HG03039 (cell line): ENCODE data around the gene NADK.
"Not testable (repeated sequence)": the region's sequence is repeated elsewhere in the genome, so short reads cannot be mapped to it uniquely, and the experiment has no call there.

Experiments used
- ATAC-seq: cut with Tn5 transposase; IDR thresholded peaks from one replicate; pipeline ENCODE4 v1.9.1; 2021; ENCODE audit warnings: mild to moderate bottlenecking, moderate library complexity; ENCODE audit not compliant: unreplicated experiment

The NADK gene

GRCh38 chr1:1707241-1707640 is 71.0 kb downstream of the NADK start:
- ATAC-seq, result not testable (repeated sequence)

- ATAC-seq, result not testable (repeated sequence)
Observed at GRCh38 chr1:1705623-1706022, 72.6 kb downstream of the NADK start.

GRCh38 chr1:1704284-1704957 is 73.8 kb downstream of the NADK start:
- not testable (repeated sequence) for ATAC-seq

GRCh38 chr1:1703796-1704195 is 74.5 kb downstream of the NADK start:
- no peak for ATAC-seq

- not testable (repeated sequence) for ATAC-seq
Observed at GRCh38 chr1:1702506-1702905, 75.8 kb downstream of the NADK start.
